ENCODE data around the gene NPHS2.

DNA sequence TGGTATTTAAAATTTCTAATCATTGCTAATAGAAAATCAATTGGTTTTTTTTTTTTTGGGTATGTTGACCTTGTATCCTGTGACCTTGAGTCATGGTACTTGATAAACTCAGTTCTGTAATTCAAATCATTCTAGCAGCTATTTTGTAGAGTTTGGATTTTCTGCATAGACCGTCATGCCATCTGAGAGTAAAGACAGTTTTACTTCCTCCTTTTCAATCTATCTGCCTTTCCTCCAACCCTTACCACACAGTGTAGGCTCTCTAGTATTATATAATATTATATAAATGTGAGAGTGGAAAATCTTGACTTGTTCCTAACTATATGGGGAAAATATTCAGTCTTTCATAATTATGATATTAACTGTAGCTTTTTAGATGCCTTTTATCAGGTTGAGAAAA lies 22.9 kb upstream of the NPHS2 start:
- no peak for TF ChIP-seq CTCF (conservative IDR thresholded peaks at IDR 0.05; ENCODE audit: low read depth, low read length)
- TF ChIP-seq RAD21 (IDR thresholded peaks at IDR 0.05; ENCODE audit: low read length), result no peak
- no peak for TF ChIP-seq MAZ (IDR thresholded peaks at IDR 0.05; ENCODE audit: borderline replicate concordance, low read depth, low read length)
- TF ChIP-seq POLR2A (IDR thresholded peaks at IDR 0.05; ENCODE audit: low read depth, low read length), result no peak
- TF ChIP-seq USF2 (IDR thresholded peaks at IDR 0.05; ENCODE audit: low read depth, low read length), result no peak
- TF ChIP-seq SMC3 (IDR thresholded peaks at IDR 0.05; ENCODE audit: low read depth, low read length), result no peak
- TF ChIP-seq BHLHE40 (IDR thresholded peaks at IDR 0.05; ENCODE audit: low read depth, low read length), result no peak
- TF ChIP-seq CEBPB (IDR thresholded peaks at IDR 0.05; ENCODE audit: low read depth, low read length), result no peak
- TF ChIP-seq NFE2L2 (IDR thresholded peaks at IDR 0.05; ENCODE audit: low read depth, low read length), result no peak
- no peak for TF ChIP-seq RFX5 (IDR thresholded peaks at IDR 0.05; ENCODE audit: low read depth, low read length)
- no peak for TF ChIP-seq MAFK (IDR thresholded peaks at IDR 0.05; ENCODE audit: low read depth, low read length)
- no peak for TF ChIP-seq FOS (IDR thresholded peaks at IDR 0.05; ENCODE audit: low read depth, low read length)

All from IMR-90 (cell line).